HG02759 (cell line): Measurements from ENCODE around the gene MARS2.
"Not testable (repeated sequence)": the region's sequence is repeated elsewhere in the genome, so short reads cannot be mapped to it uniquely, and the experiment has no call there.

ENCODE experiments used
- ATAC-seq: cut with Tn5 transposase; IDR thresholded peaks from one replicate; pipeline ENCODE4 v1.9.1; 2021; ENCODE audit warnings: mild to moderate bottlenecking, moderate library complexity; ENCODE audit not compliant: unreplicated experiment

Gene MARS2

GRCh38 chr2:197705912-197706838 lies 1.0 kb downstream of the MARS2 start:
- no peak for ATAC-seq

DNA sequence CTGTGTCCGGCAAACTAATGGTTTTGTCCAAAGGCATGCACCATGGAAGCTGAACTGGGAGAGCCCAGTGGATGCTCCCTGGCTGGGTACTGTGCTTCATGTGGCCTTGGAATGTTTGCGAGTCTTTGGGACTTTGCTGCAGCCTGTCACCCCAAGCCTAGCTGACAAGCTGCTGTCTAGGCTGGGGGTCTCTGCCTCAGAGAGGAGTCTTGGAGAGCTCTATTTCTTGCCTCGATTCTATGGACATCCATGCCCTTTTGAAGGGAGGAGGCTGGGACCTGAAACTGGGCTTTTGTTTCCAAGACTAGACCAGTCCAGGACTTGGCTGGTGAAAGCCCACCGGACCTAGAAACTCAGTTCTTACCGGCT lies 1.7 kb downstream of the MARS2 start:
- ATAC-seq: no peak

DNA sequence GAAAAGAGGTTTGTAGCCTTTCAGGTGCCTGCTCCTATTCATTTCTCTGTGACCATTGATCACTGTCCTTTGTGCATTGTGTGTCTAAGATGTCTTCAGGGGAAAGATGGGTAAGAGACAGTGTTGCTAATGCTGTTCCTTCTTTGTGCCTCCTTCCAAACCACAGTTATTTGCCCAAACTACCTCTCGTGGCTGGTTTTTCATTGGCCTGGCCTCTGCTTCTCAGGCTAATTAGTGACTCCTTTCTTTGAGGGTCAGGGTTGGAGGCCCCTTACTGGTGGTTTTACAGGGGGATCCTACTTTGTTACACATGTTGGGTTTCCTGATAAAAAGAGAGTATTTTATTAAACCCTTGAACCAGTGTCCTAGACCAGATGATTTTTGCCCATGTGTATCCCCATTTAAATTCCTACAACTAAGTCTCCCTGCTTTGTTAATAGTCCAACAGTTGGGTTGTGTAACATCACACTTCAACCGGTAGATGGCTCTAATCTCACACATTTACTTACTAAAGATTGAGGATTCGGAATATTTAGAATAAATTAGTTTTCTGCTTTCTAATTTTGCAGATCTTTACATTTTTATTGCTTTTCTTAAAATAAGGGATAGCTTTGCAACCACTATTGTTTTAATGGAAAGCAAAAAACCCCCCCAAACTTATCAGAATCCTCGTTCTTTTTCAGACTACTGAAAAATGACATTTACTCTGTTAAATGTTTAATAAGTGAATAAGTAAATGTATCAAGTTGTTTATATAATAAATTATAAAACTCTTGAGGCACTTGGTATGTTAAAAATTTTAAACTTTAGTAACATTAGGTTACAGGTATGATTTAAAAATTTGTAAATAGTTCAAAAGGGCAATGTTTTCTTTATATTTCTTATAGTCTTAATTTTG lies 2.4 kb downstream of the MARS2 start:
- no peak for ATAC-seq

GRCh38 chr2:197708331-197708730 lies 3.2 kb downstream of the MARS2 start:
- ATAC-seq: no peak

GRCh38 chr2:197709140-197709539 lies 4.0 kb downstream of the MARS2 start:
- ATAC-seq: not testable (repeated sequence)

- peak; percentile 72 for ATAC-seq
Observed at GRCh38 chr2:197710424-197711042, 5.4 kb downstream of the MARS2 start.

GRCh38 chr2:197711578-197711977 lies 6.4 kb downstream of the MARS2 start:
- ATAC-seq: no peak

DNA sequence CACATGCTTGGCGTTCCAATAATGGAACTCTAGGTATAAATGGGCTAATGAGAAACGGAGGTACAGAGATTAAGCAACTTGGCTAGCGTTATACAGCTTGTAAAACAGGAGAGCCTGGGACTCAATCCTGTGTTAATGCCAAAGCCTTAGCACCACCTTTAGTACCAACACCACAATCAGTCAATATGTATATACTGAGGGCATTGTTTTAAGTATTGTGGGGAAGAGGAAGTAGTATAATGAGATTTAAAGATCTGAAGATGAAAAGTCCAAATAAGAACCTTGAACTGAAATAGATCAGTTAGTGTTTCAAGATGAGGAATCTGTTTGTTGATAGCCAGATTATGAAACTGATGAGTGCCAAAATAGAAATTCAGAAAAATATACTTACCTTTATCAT lies 8.1 kb downstream of the MARS2 start:
- ATAC-seq: no peak

DNA sequence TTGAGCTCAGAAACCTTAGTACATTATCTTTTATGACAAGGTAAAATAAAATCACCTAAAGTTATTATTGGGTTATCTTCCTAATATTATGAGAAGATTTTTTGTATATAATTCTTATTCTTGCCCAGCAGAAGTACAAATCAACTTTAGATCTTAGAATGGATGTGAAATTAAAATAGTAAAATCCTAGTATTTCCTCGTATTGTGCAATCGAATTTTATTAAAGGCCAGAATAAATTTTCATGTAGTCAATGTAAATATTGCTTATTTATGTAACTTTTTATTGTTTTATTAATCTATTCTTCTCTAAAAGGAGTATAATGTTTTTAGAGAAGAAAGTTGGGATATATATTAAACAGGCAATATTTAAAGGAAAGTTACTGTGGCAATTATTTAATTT lies 12.7 kb downstream of the MARS2 start:
- ATAC-seq: no peak

- ATAC-seq: no peak
Observed at GRCh38 chr2:197727011-197727410, 21.8 kb downstream of the MARS2 start.

DNA sequence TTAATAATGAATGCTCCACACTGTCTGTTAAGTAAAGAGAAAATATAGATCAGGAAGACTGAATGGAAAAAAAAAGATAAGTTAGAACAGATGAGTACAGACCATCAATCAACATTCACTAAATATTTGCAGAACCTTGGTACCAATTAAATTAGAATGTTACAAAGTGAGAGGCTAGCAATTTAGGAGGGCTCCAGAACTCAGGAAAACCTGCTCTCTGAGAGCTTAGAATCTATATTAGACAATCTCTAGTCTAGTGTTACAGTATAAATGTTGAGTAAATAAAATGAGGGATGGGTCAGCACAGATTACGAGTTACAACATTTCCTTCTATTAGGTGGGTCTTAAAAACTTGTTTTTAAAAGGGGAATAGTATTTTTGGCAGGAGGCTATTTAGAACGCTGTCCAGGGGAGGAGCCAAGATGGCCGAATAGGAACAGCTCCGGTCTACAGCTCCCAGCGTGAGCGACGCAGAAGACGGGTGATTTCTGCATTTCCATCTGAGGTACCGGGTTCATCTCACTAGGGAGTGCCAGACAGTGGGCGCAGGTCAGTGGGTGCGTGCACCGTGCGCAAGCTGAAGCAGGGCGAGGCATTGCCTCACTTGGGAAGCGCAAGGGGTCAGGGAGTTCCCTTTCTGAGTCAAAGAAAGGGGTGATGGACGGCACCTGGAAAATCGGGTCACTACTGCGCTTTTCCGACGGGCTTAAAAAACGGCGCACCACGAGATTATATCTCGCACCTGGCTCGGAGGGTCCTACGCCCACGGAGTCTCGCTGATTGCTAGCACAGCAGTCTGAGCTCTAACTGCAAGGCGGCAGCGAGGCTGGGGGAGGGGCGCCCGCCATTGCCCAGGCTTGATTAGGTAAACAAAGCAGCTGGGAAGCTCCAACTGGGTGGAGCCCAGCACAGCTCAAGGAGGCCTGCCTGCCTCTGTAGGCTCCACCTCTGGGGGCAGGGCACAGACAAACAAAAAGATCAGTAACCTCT lies 23.7 kb downstream of the MARS2 start:
- ATAC-seq: not testable (repeated sequence)

DNA sequence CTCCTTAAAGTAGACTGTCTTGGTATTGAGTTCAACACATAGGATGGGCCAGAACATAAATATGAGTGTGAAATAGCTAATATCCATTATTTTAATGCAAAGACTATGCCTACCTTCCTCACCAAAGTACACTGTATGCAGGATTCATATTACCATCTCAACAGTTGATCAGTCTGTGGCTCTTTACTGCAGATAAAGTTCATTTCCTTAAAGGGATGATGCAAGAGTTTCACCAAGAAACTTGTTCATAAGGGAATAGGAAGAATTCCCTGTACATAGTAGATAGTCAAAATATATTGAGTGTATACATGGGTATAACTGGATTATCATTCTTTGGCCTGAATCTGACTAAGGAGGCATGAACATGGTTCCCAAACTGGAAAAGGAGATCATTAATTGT lies 35.0 kb downstream of the MARS2 start:
- ATAC-seq: no peak
